NCI-H345 treated with DMSO at 0.1 percent for 48 hours (cell line): ENCODE results near the gene PSMF1.

Experiments
- DNase-seq: peaks from one replicate; lab custom pipeline; 2025; ENCODE audit not compliant: unreplicated experiment; lab: John Stamatoyannopoulos, UW

Gene PSMF1, protein sequence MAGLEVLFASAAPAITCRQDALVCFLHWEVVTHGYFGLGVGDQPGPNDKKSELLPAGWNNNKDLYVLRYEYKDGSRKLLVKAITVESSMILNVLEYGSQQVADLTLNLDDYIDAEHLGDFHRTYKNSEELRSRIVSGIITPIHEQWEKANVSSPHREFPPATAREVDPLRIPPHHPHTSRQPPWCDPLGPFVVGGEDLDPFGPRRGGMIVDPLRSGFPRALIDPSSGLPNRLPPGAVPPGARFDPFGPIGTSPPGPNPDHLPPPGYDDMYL

DNA sequence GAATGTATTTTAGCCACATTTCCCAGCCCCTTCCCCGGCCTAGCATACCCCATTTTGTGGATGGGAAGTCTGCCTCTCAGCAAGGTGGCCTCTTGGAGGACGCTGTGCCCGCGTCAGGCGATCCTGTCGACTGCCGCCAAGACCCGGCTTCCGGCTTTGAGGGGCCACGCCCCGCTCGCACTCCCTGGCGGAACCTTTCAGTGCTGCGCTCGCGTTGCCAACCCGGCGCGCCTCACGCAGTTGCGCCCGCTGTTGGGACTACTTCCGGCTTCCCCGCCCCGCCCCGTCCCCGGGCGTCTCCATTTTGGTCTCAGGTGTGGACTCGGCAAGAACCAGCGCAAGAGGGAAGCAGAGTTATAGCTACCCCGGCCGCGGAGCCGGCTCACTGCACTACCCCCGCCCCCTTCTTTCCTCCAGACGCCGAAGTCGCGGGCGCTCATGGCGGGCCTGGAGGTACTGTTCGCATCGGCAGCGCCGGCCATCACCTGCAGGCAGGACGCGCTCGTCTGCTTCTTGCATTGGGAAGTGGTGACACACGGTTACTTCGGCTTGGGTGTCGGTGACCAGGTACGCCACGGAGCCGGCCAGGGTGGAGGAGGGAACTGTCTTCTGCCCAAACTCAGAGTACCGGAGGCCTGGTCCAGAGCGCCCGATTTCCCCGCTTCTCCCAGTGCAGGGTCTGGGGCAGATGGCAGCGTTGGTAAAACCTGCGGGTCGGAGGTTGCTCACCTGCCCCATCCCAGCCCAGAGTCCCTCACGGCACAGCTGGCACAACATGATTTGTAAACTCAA is at the start of gene PSMF1:
Gene PSMF1 (plus strand): TSS at position 267 of the 792 bp plus-strand sequence. CDS start 172 bp downstream, at position 439.
- DNase-seq: peak; percentile 90

DNA sequence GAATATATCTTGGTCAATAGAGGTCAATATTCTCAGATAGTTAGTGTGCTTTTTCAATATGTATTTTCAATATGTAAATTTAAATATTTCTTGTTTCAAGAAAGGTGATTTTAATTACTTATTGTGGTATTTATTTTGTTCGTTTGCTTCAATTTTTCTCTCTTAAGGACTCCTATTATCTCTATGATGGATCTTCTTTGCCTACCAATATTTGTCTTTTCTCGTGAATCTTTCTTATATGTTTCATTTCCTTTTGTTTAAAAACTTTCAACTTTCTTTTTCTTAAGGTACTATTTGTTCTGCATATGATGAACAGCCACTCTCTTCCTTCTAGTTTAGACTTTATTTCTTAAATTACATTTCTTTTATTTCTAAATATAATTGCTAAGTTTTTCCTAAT is 46.1 kb upstream of the PSMF1 start:
- no peak for DNase-seq

DNA sequence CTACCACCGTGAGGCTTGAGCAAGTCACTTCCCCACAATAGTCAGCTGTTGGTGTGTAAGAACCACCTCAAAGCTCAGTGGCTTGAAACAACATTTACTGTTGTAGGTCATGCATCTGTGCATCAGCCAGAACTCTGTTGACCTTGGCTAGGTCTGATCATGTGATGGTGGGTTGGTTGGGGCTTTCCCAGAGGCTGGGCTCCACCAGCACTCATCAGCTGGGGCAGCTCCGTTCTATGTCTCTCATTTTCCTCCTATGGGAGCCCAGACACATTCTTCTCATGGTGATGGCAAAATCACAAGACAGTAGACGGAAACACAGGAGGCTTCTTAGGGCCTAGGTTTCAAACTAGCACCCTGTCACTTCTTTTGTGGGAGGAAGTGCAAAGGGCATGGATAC is 42.8 kb upstream of the PSMF1 start:
- DNase-seq: no peak

DNA sequence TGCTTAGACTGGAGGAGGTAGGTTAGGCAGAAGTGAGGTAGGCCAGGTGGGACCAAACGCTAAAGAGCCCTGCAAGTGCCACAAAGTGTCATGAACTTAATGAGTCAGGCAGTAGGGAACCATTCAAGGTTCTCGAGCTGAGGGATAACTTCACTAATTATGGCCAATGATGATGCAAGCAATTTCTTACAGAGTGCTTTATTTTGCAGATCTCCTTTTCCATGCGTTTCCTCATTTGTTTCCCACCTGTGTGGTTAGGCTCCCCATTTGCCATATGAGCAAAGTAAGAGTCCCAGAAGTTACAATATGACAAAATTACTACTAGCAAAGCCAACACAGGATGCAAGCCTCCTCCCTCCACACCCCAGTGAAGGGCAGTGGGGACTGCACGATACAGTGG is 36.5 kb upstream of the PSMF1 start:
- no peak for DNase-seq

DNA sequence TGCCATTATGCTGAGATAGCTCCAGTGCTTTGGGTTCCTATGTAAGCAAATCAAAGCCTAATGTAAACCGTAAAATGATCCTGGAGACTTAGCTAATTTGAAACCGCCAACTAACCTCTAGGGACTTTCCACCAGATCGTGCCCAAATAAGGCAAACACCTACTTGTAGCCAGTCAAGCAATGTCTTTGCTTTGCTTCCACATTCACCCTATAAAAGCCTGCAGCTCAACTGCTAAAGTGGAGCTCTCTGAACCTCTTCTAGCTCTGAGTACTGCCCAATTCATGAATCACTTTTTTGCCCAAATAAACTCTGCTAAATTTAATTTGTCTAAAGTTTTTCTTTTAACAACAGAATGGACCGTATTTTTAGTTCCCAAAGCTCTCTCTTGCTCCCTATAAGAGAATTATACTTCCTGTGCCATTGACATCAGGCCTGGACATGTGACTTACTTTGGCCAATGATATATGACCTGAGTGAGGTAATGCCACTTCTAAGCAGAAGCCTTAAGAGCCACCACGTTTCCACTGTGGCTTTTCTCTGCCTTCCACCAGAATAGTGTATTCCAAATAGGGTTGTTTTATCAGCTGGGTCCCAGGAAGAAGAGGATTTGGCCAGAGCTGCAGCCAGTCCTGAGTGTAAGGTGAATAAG is 34.8 kb upstream of the PSMF1 start:
- DNase-seq: no peak

DNA sequence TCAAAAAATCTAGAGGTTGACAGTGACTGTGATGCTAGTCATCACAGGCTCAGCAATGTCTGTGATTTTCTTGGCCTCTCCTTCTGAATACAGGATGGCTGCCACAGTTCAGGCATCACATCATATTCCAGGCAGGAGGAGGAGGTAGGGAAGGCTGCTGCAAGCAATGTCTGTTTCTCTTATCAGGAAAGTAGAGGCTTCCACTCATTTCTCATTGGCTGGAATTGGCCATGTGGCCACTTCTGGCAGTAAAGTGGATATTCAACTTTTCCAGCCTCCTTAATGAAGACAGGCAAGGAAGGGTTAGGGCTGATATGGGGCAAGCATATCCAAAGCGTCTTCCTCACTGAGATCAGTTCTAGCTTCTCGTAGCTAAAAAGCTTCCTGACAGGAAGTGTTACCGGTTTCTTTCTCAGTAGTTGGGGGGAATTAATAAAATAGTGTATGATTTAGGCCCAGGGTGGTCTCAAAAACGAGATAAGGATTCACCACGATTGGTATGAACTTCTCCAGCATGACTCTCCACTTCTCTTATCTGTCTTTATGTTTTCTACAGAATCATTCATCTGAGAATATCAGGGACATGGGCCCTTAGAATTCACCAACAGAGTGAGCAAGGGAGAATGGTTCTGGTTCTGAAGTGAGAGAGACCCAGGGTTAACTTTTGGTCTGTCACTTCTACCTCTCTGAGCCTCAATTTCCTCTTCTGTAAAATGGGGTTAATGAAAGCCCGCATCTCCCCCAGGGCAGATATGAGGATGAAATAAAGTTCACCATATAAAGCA is 32.7 kb upstream of the PSMF1 start:
- no peak for DNase-seq

DNA sequence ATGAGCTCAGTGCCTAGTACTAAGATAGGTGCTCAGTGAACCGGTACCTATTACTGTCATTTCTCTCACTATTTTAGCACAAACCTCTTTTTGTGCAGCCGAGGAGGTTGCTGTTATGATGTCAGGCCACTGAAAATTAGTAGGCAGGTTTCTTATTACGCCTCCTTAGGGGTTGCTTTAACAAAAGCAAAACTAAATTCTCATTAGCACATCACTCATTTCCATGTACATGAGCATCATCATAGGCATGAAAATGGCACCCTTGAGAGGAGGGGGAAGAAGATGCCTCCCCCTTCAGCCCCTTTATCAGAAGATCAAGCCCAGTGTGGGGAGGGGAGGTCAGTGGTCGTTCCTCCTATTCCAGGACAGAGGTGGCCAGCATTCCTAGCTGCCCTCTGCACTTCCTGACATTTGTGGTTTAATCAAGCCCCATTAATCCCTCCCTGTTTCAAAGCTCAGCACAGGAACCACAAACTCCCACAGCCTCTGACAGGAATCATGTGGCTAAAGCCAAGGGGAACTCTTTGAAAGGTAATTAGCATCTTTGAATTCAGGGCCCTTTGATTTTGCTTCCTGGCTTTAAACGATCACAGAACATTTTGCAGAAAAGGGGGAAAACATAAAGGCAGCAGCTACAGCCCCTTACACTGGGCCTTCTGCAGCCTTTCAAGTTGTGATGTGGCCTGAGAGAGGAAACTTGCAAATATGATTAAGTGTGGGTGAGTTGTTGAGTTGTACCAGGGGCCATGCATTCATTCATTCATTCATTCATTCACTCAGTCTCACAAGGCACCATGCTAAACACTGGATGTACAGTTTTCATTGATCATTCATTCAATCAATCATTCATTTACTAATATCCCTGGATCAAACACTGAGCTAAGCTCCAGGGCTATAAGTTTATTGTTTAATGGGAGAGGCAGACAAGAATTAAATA is 31.9 kb upstream of the PSMF1 start:
- DNase-seq: no peak

DNA sequence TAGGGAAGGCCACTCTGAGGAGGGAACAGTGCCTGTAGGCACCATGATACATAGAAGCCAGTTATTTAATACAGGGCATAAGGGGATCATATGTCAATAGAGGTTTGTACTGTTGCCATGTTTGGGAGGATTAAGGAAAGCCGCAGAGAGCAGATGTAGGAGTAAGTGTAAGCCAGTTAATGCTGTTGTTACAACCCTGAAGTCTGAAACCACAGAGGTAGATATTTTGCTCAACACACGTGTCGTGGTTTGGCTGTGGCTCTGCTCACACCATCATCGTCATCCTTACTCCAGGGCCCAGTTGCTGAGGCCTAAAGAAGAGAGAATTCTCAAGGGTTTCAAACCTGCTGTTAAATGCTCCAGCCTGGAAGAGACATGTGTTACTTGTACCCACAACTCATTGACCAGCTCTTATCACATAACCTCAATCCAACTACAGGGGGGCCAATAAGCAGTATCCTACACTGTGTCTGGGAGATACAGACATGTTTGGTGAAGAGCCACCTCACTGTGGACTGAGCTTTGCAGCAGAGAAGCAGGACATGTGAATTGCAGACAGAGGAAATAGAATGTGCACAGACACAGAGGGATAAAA is 31.0 kb upstream of the PSMF1 start:
- DNase-seq: no peak

DNA sequence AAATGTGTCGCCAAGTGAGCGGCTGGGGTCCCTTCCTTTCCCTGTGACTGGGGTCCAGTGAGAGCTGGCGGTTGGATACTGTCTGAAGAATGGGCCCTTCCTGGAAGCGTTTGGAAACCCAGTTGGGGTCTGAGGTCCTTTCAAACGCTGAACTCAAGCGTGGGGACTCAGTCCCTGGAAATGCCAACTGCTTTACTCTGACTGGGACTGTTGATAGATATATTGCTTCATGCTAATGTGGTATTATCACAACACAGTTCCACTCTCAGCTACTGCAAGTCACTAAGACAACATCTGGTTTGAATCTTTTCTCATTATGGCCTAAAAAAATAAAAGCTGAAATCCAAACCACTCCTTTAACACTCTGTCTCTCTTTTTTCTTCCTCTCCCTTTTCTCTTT is 23.7 kb upstream of the PSMF1 start:
- DNase-seq: no peak

DNA sequence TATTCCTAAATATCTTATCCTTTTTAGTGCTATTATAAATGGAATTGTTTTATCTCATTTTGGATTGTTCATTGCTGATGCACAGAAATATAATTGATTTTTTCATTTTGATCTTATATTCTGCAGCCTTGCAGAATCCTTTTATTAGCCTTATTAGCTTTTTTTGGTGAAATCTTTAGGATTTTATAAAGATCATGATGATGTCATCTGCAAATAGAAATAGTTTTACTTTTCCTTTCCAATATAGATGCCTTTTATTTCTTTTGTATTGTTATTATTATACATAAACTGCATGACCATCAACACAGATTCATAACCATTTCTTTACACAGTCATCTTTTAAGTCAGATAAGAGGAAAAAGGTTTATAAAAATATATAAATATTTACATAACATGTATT is 16.9 kb upstream of the PSMF1 start:
- no peak for DNase-seq

DNA sequence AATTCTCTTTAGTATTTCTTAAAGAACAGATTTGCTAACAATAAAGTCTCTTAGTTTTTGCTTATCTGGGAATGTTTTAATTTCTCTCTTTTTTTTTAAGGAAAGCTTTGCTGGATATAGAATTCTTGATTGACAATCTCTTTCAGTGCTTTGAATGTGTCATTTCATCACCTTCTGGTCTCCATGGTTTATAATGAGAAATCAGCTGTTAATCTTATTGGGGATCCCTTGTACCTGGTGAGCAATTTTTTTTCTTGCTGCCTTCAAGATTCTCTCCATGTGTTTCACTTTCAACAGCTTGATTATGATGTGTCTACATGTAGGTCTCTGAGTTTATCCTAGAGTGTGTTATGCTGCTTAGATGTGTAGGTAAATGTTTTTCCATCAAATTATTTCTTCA is 16.4 kb upstream of the PSMF1 start:
- DNase-seq: no peak

DNA sequence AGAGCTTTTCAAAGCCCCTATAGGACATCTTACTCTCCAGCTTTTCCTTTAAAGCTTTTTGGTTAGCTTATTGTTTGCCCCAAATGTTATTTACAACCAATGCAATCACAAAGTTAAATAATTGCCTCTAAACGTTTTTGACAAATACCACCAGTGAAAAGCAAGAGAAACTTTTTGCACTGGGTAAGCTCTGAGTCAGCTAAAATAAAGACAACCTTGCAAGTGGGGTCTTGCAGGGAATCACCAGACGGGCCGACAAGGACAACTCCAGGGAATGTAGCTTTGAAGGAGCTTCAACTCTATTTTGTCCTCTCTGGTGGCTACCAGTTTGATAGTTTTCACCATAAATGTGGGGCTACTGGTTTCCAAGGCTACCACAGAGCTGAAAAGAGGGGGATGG is 14.7 kb upstream of the PSMF1 start:
- DNase-seq: no peak

DNA sequence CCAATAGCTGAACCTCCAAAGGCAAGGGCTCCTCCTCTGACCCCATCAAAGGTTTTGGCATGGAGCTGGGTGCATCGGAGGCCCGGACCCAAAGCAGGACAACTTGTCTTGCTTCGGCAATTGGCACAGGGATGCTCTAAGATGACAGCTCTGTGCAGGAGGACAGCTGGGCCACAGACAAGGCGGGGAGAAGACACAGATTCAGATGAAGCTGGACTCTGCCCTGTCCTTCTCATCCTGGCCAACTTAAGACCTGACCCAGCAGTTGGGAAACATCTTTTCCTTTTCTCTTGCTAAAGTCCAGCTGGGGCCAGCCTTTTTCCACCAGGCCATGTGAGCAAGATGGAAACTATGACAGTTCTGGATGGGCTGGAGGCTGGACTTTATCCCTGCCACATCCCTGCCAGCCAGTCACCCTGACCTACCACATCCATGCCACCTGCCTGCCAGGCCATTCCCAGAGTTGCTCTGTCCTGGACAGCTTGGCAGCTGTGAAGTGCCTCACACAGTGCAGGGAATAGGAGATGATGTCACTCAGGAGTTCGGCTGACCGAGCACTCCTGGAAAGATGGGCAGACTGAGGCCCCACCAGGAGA is 12.7 kb upstream of the PSMF1 start:
- no peak for DNase-seq

DNA sequence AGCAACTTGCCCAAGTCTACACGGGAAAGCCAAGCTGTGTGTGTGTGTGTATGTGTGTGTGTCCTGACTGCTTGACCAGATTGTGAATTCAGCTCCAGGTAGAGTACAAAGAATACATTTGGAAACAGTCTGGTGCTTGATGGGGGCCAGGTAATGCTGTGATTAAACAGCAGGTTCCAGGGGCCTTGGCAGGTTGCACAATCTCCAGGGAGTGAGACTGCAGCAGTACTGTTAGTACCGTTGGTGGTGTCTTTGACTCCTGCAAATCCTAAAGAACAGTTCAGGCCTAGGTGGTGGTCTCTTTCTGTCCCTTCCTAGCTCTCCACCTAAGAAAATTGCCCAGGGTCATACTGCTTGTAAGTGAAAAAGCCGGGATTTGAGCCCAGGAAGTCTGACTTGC is 11.2 kb upstream of the PSMF1 start:
- no peak for DNase-seq

DNA sequence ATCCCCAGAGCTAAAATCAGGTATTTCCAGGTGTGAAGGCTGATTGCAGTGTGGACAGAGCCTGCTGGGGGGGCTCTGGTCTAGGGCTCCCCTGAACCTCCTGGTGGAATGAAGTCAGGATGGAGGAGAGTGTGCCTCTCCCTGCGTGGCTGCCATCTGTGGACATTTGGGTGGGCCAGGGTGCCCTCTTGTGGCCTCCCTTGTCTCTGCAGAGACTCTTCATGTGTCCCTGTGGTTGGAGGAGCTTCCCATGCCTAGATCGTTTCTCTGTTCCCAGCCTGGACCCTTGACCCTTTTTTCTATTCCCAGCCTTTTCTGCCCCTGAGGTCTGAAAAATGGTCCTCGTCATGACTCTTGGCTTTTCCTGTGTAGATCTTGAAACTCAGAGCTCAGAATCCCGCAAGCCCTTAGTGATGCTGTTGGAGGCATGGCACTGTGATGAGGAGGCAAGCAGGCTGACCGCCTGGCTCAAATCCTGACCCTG is 9.9 kb upstream of the PSMF1 start:
- DNase-seq: peak; percentile 10

DNA sequence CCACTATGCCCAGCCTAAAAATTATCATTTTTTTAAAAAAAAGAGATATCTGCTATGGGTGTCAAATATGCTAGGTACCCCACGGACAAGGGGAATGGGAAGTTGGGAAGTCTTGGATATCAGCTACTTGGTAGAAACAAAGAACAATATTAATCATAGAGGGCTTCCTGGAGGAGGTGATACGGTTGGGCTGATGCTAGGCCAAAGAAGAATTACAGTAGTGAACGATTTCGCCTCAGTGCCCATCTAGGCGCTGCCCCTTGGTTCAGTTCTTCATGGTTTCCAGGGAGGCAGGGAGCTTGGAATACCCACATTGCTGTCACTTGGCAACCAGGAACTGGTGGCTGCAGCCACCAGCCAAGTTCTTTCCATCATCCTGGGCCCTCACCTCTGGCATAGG is 5.5 kb upstream of the PSMF1 start:
- DNase-seq: no peak

DNA sequence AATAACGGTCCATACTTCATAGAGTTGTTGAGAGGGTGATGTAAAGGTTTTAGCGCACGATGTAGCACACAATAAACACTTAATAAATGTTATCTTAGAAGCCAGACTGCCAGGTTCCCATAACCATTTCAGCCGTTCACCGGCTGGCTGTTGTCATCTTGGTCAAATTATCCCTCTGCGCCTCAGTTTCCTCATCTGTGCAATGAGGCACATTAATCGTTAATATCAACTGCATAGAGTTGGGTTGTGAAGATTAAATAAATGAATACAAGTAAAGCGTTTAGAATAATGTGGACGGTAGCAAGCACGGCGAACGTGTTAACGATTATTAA is 432 bp upstream of the PSMF1 start:
- no peak for DNase-seq

DNA sequence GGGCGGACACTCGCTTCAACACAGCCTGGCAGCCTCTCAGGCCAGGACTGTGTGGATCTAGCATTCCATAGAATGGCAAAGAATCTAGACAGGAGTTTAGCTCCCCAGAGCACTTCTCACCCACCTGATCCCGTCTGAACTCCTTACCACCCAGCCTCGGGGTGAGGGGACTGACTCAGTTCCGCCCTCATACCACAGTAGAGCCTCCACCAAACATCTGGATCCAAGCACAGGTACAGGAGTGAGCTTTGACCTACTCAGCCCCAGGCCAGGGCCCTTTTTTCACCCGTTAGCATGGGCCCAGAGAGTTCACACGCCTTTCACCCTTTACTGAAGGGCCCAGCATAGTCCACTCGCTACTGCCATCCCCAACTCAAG is 715 bp downstream of the PSMF1 start:
- no peak for DNase-seq

DNA sequence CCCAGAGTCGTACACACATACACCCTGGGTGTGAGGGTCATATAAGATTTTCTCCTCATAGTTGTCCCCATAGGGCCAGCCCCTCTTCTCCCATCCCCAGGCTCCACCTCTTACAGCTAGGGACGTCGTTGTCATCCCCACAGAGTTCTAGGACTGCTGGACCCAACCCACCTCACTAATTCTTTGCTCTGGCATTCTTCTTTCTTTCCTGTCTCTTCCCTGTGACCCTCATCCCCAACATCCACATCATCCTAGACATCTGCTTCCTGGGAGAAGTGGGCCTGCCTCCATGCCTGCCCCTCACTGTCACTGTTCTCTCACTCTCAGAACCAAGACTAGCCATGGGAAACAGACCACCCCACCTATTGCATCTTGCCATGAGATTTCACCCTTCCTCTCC is 1.1 kb downstream of the PSMF1 start:
- DNase-seq: no peak

DNA sequence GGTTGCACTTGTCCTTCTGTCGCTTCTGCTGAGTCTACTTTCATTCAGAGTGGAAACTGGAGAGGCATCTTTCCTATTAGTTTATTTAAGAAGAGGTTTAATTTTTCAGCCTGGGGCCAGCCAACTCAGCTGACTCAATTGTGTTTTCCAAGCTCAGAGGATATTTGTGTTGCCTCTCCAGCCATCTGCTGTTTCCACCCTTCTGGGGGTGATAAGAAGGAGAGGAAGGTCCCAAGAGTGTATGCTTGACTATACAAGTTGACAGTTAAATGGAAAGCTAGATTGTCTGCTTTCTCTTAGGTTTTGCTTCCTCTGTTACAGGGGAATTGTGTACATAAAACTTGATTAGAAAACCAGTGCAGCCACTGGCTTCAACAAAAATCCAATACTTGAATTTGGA is 3.0 kb downstream of the PSMF1 start:
- no peak for DNase-seq
